ENCODE data around the gene TP53BP2. TPM values are rescaled to one million over a fixed set of nuclear protein-coding genes. Genes with fewer than 3 reads are reported as not detected.
"Not testable (repeated sequence)": the region's sequence is repeated elsewhere in the genome, so short reads cannot be mapped to it uniquely, and the experiment has no call there.

TP53BP2 gene, protein sequence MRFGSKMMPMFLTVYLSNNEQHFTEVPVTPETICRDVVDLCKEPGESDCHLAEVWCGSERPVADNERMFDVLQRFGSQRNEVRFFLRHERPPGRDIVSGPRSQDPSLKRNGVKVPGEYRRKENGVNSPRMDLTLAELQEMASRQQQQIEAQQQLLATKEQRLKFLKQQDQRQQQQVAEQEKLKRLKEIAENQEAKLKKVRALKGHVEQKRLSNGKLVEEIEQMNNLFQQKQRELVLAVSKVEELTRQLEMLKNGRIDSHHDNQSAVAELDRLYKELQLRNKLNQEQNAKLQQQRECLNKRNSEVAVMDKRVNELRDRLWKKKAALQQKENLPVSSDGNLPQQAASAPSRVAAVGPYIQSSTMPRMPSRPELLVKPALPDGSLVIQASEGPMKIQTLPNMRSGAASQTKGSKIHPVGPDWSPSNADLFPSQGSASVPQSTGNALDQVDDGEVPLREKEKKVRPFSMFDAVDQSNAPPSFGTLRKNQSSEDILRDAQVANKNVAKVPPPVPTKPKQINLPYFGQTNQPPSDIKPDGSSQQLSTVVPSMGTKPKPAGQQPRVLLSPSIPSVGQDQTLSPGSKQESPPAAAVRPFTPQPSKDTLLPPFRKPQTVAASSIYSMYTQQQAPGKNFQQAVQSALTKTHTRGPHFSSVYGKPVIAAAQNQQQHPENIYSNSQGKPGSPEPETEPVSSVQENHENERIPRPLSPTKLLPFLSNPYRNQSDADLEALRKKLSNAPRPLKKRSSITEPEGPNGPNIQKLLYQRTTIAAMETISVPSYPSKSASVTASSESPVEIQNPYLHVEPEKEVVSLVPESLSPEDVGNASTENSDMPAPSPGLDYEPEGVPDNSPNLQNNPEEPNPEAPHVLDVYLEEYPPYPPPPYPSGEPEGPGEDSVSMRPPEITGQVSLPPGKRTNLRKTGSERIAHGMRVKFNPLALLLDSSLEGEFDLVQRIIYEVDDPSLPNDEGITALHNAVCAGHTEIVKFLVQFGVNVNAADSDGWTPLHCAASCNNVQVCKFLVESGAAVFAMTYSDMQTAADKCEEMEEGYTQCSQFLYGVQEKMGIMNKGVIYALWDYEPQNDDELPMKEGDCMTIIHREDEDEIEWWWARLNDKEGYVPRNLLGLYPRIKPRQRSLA
- total RNA-seq = 35.2 TPM in 2 replicates

GRCh38 chr1:223845810-223846682, at the start of gene TP53BP2:
TSS of gene TP53BP2 (minus strand) at chr1:223845947. CDS start at chr1:223845680, 267 bp downstream.
- intact Hi-C loops (cut with micrococcal nuclease) = loop anchor here (1.0 to 10.0 kb wide), 13 partner anchors 35 to 1202 kb away; partner anchors contain the start of genes DISP1, FBXO28 and WDR26

- intact Hi-C loops (cut with micrococcal nuclease) = not testable (repeated sequence)
Measured at GRCh38 chr1:223890494-223890893, 44.7 kb upstream of the TP53BP2 start.

GRCh38 chr1:223889319-223889718, 43.6 kb upstream of the TP53BP2 start:
- intact Hi-C loops (cut with micrococcal nuclease) = not testable (repeated sequence)

DNA sequence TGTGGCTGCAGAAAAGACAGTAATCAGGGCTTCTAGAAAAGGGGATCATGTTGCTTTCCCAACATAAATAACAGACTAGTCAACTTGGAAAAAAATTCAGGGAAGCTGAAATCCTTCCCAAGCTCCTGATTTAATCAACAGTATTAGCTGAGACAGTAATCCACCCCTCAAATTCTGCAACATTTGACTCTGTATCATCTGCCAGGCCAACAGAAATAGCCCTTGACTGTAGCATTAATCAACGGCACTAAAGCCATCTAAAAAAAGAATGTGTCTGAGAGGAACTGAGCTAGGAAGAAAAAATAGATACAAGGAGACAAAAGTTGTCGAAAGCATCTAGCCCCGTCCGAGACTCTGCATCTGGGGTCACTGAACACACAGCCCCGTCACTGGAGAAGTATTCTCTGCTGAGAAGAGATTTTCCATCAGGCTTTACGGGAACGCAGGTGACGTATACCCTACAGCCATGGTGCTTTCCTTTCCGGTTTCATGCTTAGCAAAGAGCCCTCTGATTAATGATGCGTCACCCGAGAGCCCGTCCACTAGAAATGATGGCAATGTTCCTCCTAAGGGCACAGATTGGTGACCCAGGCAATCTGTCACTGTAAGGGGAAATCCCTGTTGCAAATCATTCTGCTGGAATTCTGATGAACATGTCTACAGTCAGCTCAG, 42.1 kb upstream of the TP53BP2 start:
- intact Hi-C loops (cut with micrococcal nuclease) = no loop called here

DNA sequence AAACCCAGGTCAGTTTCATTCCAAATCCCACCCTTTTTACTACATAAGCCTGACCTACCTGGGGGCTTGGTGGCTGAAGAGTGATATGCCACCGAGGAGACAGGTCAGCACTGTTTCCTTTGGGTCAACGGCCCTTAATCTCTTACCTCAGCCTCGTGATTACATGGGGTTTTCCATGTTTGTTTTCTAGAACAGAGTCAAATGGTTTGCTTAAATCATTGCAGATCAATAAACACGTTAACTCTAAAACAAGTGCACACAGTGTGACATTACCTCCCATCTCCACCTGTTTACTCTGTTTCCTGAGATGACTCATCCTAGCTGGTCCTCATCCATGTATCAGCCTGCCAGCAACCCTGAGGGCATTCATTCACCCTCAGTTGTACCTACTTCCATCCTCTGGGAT, 40.8 kb upstream of the TP53BP2 start:
- intact Hi-C loops (cut with micrococcal nuclease) = no loop called here

GRCh38 chr1:223885614-223886013, 39.9 kb upstream of the TP53BP2 start:
- intact Hi-C loops (cut with micrococcal nuclease) = no loop called here

DNA sequence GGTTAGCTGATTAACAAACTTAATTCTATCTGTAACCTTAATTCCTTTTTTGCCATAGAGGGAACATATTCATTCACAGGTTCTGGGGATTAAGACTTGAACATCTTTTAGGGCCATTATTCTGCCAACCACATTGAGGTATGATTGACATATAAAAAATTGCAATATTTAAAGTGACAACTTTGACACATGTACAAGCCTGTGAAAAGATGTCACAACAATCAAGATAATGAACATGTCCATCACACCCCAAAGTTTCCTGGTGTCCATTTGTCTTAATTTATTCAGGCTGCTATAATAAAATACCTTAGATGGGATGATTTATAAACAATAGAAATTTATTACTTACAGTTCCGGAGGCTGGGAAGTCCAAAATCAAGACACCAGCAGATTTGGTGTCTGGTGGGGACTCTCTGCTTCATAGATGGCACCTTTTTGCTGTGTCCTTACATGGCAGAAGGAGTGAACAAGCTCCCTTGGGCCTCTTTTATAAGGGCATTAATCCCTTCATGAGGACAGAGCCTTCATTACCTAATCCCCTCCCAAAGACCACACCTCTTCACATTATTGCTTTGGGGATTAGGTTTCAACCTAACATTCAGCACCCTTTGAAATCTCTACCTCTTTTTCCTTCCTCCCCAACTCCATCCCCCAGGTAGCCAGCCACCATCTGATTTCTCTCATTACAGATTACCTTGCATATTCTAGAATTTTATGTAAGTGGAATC, 33.0 kb upstream of the TP53BP2 start:
- intact Hi-C loops (cut with micrococcal nuclease) = no loop called here

- intact Hi-C loops (cut with micrococcal nuclease) = no loop called here
Measured at GRCh38 chr1:223877804-223878203, 32.1 kb upstream of the TP53BP2 start.

GRCh38 chr1:223876590-223876989, 30.8 kb upstream of the TP53BP2 start:
- intact Hi-C loops (cut with micrococcal nuclease) = no loop called here

DNA sequence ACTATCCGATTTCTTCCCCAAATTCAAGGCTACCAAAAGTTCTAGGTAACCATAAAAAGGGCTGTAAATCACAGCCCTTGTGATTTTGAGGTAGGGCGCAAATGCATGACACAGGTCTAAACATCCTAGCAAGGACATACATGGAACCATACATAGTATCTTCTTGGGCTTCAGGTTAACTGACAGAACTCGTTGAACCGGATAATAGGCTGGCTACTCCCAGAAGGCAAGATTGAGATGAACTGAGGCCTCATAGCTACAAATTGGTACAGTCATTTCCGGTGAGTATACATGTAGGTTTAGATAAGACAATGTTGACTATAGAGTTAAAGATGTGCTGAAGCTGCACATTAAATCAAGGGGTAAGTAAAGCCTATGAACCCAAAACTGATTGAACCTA, 27.3 kb upstream of the TP53BP2 start:
- intact Hi-C loops (cut with micrococcal nuclease) = no loop called here

DNA sequence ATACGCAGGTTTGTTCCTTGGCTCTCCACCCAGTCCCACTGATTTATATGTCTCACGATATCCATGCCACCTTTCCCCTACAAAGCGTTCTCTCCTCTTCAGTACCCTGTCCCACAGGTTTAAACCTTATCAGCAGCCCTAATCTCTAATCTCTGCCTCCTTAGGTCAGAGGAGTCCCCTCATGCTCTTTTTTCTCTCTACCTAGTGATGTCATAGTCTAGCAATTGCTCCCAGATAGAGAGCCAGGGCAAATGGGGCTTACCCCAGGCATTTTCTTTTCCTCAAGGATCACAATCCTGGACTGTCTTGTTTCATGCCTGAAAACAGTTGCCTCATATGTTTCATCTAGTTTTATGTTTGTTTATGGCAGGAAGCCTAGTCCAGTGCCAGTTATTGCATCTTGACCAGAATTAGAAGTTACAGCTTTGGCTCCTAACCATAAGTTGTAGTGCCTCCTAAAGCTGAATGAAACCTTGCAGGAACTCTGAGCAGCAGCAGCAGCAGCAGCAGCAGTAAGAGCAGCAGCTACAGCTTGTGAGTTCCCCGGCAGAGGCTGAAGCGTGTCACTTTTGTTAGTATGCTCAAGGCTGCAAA, 26.7 kb upstream of the TP53BP2 start:
- intact Hi-C loops (cut with micrococcal nuclease) = no loop called here

DNA sequence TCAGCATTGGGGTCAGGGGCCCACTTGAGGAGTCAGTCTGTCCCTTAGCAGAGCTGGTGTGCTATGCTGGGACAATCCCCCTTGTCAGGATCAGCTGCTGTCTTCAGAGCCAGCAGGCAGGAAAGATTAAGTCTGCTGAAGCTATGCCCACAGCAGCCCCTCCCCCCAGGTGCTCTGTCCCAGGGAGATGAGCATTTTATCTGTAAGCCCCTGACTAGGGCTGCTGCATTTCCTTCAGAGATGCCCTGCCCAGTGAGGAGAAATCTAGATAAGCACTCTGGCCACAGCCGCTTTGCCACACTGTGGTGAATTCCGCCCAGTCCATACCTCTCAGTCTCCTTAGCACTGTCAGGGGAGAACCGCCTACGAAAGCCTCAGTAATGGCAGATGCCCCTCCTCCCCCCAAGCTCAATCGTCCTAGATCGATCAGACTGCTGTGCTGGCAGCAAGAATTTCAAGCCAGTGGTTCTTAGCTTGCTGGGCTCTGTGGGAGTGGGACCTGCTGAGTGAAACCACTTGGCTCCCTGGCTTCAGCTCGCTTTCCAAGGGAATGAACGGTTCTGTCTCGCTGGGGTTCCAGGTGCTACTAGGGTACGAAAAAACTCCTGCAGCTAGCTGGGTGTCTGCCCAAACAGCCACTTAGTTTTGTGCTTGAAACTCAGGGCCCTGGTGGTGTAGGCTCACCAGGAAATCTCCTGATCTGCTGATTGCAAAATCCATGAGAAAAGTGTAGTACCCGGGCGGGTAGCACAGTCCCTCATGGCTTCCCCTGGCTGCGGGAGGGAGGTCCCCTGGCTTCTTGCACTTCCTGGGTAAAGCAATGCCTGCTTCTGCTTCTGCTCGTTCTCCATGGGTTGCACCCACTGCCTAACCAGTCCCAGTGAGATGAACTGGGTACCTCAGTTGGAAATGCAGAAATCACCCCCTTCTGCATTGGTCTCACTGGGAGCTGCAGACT, 25.1 kb upstream of the TP53BP2 start:
- intact Hi-C loops (cut with micrococcal nuclease) = no loop called here

- intact Hi-C loops (cut with micrococcal nuclease) = not testable (repeated sequence)
Measured at GRCh38 chr1:223864599-223865368, 19.0 kb upstream of the TP53BP2 start.

- intact Hi-C loops (cut with micrococcal nuclease) = no loop called here
Measured at GRCh38 chr1:223864084-223864483, 18.3 kb upstream of the TP53BP2 start.

DNA sequence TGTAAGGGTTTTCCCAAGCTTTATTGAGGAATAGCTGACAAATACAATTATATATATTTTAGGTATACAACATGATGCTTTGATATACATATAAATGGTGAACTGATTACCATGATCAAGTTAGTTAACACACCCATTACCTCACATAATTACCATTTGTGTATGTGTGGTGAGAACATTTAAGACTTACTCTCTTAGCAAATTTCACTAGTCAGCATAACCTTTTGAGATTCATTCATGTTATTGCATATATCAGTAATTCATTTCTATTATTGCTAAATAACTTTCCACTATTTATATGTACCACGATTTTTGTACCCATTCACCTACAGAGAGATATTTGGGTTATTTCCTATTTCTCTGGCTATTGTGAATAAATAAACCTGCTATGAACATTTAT, 16.2 kb upstream of the TP53BP2 start:
- intact Hi-C loops (cut with micrococcal nuclease) = no loop called here

DNA sequence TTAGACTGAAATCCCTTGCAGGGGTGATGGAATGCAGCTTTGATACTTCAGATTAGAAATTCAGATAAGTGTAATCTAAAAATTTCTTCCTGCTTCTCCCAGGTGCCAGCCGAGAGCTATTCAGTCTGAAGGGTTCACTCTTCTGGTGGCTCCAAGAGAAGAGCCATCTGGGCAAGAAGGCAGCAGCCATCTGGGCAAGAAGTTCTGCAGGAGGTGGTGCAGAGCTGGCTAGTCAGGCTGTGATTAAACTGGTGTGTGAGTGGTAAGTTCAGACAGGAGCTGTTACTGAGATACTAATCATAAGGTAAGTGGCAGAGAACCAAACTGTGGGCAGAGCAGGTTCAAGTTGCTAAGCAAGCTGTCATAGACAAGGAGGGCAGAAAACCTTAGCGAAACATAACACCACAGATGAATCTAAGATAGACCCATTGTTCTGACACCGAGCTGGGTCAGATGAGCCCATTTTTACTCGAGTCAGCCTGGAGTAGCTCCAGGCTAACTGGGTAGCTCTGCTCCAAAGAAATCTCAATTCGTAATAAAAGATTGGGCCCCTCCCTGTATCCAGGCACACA, 14.4 kb upstream of the TP53BP2 start:
- intact Hi-C loops (cut with micrococcal nuclease) = no loop called here

- intact Hi-C loops (cut with micrococcal nuclease) = no loop called here
Measured at GRCh38 chr1:223859058-223859457, 13.3 kb upstream of the TP53BP2 start.
